GM21723 (cell line): Measurements from ENCODE around the gene REM1.

Experiments used
- ATAC-seq: cut with Tn5 transposase; IDR thresholded peaks from one replicate; pipeline ENCODE4 v1.9.1; 2021; ENCODE audit warnings: mild to moderate bottlenecking, moderate library complexity; ENCODE audit not compliant: unreplicated experiment

REM1 gene

GRCh38 chr20:31522731-31523130 is 47.6 kb downstream of the REM1 start:
- ATAC-seq, result no peak

GRCh38 chr20:31523361-31524283 is 48.5 kb downstream of the REM1 start:
- ATAC-seq, result no peak

GRCh38 chr20:31527266-31527665 is 52.2 kb downstream of the REM1 start:
- ATAC-seq, result no peak
